ENCODE data around the gene ANGPTL4. TPM values are rescaled to one million over a fixed set of nuclear protein-coding genes. Genes with fewer than 3 reads are reported as not detected.

Gene ANGPTL4
- total and polyA plus RNA-seq, 2 of the 13 experiments (the other 11 are each of a cell fraction or from before 2014, with no cell fraction given) = 0.80 to 21.7 TPM

- TF ChIP-seq ZNF646 (CRISPR knock-in tag; IDR thresholded peaks at IDR 0.05) (no peak), MED8 (CRISPR knock-in tag; IDR thresholded peaks at IDR 0.05; ENCODE audit: insufficient replicate concordance) (no peak), CREBL2 (CRISPR knock-in tag; IDR thresholded peaks at IDR 0.05; ENCODE audit: borderline replicate concordance) (0 out of 2 replicates have a peak, but pooled peaks have one; percentile 26), POGZ (CRISPR knock-in tag; IDR thresholded peaks at IDR 0.05) (no peak), CCDC6 (CRISPR knock-in tag; IDR thresholded peaks at IDR 0.05) (no peak), FOXK1 (CRISPR knock-in tag; IDR thresholded peaks at IDR 0.05; ENCODE audit: borderline replicate concordance, low read depth) (no peak), ZNF678 (CRISPR knock-in tag; IDR thresholded peaks at IDR 0.05) (no peak), ELF1 (CRISPR knock-in tag; IDR thresholded peaks at IDR 0.05) (no peak), ZNF775 (CRISPR knock-in tag; IDR thresholded peaks at IDR 0.05; ENCODE audit: borderline replicate concordance) (no peak), ATF5 (CRISPR knock-in tag; IDR thresholded peaks at IDR 0.05; ENCODE audit: low read depth) (no peak), ZNF580 (CRISPR knock-in tag; IDR thresholded peaks at IDR 0.05; ENCODE audit: borderline replicate concordance, low read depth) (0 out of 2 replicates have a peak, but pooled peaks have one; percentile 41), ZNF446 (CRISPR knock-in tag; IDR thresholded peaks at IDR 0.05) (no peak), KMT2B (CRISPR knock-in tag; IDR thresholded peaks at IDR 0.05) (no peak), ZNF292 (CRISPR knock-in tag; IDR thresholded peaks at IDR 0.05; ENCODE audit: borderline replicate concordance, low read depth) (no peak), MLXIP (CRISPR knock-in tag; IDR thresholded peaks at IDR 0.05; ENCODE audit: borderline replicate concordance) (no peak), NKX3-1 (CRISPR knock-in tag; IDR thresholded peaks at IDR 0.05) (no peak), NR0B2 (CRISPR knock-in tag; IDR thresholded peaks at IDR 0.05) (no peak)
These were observed 1.8 kb upstream of the ANGPTL4 start (continued) for GRCh38 chr19:8361921-8362793.
